HG02588 (cell line): ENCODE measurements around the gene LRRFIP1.
"Not testable (repeated sequence)": the region's sequence is repeated elsewhere in the genome, so short reads cannot be mapped to it uniquely, and the experiment has no call there.

ENCODE experiments used
- ATAC-seq: cut with Tn5 transposase; IDR thresholded peaks from one replicate; pipeline ENCODE4 v1.9.1; 2021; ENCODE audit warnings: mild to moderate bottlenecking, moderate library complexity; ENCODE audit not compliant: unreplicated experiment

LRRFIP1 gene

DNA sequence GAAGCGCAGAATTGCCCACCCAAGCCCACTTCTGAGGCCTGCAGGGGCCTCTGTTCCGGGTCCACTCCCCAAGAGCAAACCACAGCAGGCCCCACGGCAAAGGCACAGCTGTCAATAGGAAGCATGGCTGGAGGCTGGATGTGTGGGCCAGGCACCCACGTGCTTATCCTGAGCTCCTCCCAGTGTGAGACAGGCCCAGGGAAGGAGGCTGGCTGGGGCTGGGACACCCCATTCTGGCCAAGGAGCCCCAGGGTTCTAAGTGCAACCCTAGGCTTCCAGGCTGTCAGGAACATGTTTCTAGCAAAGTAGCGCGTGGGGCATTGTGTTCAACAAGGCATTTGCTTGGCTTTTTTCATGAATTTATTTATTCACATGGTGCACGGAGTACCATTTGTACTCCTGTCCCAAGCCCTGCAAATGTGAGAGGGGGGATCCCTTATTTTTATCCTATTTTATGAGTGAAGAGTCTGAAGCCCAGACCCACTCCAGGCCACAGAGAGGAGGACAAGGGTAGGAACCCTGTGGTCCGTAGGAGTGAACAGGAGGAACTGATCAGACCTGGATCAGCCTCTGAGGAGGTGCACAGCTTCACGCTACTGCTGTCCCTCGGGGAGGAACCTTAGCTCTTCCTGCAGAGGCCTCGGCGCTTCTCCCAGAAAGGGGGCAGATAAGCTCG, 30.7 kb upstream of the LRRFIP1 start:
- no peak for ATAC-seq

- ATAC-seq: no peak
Observed at GRCh38 chr2:237597196-237598145, 29.9 kb upstream of the LRRFIP1 start.

- no peak for ATAC-seq
Observed at GRCh38 chr2:237598468-237599208, 28.7 kb upstream of the LRRFIP1 start.

DNA sequence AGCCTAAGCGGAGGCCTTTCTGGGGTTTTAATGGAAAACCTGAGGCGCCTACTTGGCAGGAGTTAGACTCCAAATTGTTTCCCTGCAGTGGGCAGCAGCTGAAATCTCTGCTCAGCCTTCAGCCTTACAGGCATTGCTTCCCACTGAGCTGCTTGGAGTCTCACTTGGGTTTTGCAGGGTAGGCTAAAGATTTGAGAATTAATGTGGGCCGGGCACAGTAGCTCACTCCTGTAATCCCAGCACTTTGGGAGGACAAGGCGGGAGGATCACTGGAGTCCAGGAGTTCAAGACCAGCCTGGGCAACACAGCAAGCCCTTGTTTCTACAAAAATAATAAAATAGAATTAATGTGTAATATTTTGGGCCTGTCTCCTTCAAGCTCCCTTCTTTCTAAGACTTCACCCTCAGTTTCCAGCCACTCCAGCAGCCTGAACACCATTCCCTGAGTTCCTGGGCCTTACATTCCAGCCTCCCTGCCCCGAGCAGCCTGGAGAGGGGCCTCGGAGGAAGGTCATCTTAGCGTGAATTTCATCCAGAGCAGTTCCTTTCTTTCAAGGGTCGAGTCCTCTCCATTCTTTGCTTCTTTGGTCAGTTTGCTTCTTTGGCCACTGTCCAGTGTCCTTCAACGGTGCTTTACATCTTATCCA, 27.8 kb upstream of the LRRFIP1 start:
- no peak for ATAC-seq

- no peak for ATAC-seq
Observed at GRCh38 chr2:237600205-237600846, 27.1 kb upstream of the LRRFIP1 start.

DNA sequence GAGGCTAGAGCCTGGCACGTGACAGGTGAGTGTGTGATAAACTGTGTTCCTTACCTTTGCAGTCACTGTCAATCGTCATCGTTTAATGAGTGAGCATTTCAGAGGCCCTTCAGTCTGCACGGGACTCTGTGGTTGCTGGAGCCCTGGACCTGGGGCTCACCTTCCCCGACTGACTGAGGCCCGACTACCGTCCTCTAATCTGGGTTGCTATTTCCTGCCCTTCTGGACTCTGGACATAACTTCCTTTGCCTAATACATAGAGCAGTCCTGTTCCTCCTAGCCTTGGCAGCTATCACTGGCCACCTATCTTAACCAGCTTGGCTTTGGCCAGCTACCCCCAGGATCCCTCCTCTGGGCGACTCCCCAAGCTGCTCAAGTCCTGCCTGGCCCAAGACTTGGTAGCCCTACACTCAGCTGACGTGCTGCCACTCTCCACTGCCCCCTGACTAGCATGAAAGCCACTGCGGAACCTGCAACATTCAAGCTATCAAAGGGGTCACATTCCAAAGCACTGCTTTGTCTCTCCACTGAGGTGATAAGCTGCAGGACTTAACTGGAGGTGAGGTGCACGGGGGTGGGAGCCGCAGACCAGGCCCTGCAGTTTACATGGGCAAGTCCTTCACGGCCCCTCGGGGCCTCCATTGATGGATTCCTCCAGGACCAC, 25.8 kb upstream of the LRRFIP1 start:
- ATAC-seq: no peak

GRCh38 chr2:237602409-237602808, 25.0 kb upstream of the LRRFIP1 start:
- ATAC-seq: no peak

- ATAC-seq: no peak
Observed at GRCh38 chr2:237603049-237603717, 24.2 kb upstream of the LRRFIP1 start.

GRCh38 chr2:237603718-237604362, 23.5 kb upstream of the LRRFIP1 start:
- no peak for ATAC-seq

GRCh38 chr2:237604391-237604790, 23.0 kb upstream of the LRRFIP1 start:
- ATAC-seq: no peak

DNA sequence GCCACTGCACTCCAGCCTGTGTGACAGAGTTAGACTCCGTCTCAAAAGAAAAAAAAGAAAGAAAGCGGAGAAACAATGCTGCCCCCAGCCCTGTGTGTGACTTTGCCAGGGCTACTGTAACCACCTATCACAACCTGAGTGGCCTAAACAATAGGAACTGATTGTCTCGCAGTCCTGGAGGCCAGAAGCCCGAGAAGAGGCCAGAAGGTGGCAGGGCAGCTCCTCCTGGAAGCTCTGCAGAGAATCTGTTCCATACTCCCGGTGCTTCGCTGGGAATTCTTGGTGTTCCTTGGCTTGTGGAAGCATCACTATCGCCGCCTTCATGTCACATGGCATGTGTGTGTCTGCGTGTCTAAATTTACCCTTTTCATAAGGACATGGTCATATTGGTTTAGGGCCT, 22.4 kb upstream of the LRRFIP1 start:
- ATAC-seq: no peak

DNA sequence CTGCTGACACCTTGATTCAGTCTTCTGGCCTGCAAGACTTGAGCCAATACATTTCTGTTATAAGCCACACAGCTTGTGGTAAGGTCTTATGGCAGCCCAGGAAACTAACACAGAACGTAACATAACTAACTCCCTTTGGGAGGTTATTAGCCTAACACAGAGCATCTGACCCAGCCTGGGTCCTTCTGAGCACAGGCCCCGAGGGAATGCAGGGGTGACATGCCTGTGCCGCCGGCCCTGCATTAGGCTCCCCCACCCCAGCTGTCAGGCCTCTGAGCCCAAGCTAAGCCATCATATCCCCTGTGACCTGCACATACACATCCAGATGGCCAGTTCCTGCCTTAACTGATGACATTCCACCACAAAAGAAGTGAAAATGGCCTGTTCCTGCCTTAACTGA, 20.9 kb upstream of the LRRFIP1 start:
- ATAC-seq: not testable (repeated sequence)

DNA sequence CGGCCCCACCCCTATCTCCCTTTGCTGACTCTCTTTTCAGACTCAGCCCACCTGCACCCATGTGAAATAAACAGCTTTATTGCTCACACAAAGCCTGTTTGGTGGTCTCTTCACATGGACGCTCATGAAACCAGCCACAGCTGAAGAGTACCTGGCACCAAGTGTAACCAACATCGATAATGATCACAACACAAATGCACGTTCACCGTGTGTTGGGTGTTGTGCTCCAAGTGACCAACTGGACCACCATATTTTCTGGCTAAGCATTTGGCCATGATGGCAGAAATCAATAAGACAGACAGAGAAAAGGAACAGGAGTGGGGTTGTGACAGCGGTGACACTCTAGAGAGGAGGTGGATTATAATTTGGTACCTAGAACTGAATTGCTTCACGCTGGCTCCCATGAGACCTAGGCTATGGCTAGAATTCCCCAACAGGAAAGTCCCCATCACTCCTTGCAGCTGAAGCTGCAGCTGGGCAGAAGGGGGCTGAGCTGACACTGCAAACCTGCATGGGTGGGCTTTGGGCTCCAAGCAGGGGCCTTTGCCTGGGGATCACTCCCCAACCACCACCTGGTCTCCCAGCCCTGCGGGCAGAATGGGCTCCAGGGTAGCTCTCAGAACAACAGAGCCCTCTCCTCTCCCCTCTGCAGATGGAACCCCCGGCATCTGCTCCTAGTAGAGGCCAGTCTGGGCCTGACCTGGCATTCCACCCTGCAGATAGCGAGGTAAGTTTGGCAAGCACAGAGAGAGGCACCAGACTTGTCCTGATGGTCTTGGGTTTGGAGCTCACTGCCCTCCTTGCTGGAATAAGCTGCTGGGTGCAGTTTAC, 14.6 kb upstream of the LRRFIP1 start:
- no peak for ATAC-seq

- no peak for ATAC-seq
Observed at GRCh38 chr2:237613679-237614078, 13.7 kb upstream of the LRRFIP1 start.

- ATAC-seq: no peak
Observed at GRCh38 chr2:237614151-237614720, 13.2 kb upstream of the LRRFIP1 start.

DNA sequence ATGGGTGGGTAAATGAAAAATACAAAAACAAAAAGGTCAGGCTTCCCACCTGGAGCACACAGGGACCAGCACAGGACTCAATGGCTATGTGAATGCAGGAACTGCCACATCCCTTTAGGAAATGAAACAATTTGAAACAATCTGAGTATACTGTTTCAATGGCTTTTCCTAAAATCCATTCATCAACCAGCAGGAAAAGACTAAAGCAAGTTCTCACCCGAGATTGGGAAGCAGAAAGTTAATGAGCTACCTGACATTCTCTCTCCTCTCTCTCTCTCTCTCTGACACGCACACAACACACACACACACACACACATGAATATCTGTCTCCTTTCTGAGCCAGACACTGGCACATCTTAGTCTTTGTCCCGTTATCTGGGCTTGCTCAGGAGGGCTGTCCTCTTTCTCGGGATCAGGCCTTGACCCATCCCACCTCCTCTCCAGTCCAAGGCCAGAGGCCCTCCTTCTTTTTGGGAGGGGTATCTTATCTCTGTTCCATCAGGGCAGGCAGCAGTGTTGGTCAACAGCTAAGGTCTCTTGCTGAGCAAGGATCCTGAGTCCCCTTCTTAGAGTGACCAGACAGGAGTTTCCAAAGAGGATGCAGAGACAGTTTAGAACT, 11.6 kb upstream of the LRRFIP1 start:
- no peak for ATAC-seq

- ATAC-seq: no peak
Observed at GRCh38 chr2:237616373-237616733, 11.0 kb upstream of the LRRFIP1 start.
